NCI-H1092 (cell line): ENCODE data around the gene RGS6.

ENCODE experiments used
- DNase-seq: peaks from one replicate; lab custom pipeline; 2025; lab: John Stamatoyannopoulos, UW

The RGS6 gene

DNA sequence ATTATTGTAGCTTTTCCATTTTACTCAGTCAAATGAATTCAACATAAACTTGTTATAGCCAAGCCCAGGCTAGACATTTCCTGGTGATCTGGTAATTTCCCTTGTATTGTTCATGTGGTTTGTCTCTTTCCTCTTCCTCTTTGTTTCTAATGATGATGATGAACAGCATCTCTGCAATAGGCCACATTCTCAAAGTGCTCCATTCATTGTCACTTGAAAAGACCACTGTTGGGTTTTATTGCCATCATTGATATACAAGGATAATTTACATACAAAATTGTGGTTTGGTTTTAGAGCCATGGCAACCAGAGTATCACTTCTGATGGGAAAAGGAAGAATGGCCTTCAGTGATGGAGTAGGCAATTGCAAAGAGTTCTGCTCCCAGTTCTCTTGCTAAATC is 379.3 kb downstream of the RGS6 start:
- DNase-seq = no peak

DNA sequence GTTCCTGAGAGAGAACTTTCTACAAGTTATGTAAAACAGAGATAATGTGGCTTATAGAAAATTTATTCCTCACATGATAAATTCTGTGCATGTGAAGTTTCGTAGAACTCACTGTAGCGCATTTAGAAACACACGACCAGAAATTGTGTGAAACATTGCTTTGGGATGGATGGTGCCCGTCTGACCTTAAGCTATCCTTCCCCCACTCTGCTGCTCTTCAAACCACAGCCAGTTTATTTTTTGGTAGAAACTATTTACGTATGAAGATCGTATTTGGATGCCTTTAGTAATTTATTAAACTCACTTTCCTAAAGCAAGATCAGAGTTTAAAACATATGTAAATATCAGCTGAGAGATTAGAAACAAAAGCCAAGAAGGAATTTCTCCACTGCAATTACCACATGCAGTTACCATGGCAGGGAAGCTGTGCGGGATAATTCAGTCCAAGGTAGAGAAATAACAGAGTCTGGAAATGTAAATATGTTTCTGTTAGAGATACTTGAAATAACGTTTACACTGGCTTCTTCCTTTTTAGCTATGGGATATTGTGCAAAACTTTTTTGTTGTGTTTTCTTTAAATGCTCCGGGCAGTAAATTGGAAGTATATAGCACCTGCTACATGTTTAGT is 382.7 kb downstream of the RGS6 start:
- DNase-seq = no peak

DNA sequence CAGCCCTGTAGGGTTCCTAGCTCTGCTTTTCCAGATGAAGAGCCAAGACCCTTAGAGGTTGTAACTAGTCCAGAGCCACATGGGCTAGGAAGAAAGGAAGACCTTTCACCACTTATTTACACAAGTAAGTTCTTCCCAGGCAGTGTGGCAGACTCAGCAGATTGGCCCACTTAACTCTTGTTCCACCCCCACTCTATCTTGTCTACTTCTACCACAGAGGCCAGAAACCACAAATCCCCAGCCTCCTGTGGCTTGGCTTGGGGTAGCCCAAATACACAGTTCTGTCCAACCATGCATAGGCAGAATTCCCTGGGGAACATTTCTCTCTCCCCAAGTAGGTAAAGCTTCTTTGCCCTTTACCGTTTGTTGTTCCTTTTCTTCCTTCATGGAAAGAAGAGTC is 383.5 kb downstream of the RGS6 start:
- no peak for DNase-seq

DNA sequence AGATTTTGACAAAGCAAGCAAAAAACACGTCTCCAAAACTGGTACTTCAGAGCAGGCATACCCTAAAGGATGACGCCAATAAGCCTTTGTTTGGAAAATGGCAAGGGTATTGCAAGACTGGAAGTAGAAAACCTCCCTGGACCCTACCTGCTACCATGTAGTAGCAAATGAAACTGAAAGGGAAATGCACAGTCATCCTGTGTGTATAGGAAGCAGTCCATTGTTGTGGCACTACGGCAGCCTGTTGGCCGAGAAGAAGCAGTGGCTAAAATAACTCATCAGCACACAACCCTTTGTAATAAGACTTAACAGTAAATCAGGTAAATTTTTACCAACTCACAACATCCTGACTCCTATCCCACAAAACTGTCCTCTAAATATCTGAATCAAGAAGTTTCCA is 386.4 kb downstream of the RGS6 start:
- DNase-seq = no peak

DNA sequence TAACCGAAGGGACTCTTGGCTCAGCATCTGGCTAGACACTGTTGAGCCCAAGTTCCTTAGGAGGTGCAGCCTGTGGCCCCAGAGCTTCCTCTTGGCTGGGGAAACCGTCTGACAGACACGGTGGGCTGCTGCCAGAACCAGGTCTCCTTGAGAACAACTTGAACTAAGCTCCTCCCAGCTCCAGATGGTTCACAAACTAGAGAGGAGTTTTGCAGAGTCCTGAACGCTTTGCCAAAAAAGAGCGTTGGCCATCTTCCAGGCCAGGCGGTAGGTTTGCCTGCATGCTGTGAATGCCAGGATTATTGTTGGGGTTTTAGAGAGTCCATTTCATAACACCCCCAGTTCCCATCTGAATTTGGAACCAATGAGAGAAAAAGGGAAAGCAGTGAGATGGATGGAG is 399.8 kb downstream of the RGS6 start:
- DNase-seq = no peak

DNA sequence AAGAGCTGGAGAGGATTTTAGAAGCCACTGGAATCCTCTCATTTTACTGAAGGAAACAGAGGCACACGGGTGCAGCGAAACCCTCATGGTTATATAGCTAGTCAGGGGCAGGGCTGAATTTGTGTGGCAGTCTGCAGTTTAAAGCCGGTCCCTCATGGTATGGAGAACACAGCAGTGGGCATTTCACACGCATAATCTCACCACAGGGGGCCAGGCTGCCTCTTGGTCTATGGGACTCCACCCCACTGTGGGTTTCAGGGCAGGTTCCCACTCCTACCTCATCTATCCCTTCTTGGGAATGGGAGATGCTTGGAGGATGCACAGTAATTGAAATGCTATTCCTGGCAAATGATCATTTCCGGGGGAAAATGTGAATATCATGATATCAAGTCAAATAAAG is 400.6 kb downstream of the RGS6 start:
- no peak for DNase-seq

DNA sequence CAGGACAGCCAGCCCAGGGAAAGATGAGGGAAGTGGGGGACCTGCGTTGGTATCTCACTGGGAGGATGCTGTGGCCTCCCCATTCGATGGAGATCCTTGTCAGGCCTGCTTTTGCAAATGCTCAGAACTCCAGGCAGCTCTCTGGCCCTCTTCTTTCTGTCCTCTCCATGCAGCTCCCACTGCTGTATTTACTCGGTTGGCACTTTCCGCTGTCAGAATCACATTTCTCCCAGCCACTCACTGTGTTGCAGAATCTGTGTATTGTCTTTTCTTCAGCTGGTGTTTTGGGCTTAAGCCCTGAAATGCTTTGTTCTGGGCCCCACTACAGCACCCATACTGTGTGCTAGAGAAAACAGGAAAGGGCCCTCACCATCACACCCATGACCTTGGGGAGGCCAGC is 401.1 kb downstream of the RGS6 start:
- no peak for DNase-seq

DNA sequence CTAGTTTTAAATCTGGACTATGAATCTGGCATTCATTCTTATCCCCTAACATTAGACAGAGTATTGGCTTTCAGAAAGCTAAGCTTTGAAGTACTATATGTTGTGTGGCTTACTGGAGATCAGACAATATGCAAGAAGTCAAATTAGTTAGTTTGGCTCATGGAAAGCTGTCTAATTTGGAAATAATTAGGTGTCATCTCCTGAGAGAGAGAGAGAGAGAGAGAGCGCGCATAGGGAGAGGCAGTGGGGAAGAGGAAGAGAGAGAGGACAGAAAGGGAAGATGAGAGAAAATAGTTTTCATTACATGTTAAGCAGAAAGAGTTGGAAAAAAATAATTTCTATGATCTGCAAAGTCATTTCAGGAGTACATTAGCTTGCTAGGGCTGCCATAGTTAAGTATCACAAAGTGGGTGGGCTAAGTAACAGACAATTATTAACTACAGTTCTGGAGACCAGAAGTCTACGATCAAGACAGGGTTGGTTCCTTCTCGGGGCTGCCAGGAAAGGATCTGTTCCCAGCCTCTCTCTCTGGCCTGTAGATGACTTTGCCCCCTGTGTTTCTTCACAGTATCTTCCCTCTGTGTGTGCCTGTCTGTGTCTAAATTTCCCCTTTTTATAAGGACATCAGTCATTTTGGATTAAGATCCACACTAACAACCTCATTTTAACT is 404.2 kb downstream of the RGS6 start:
- no peak for DNase-seq

DNA sequence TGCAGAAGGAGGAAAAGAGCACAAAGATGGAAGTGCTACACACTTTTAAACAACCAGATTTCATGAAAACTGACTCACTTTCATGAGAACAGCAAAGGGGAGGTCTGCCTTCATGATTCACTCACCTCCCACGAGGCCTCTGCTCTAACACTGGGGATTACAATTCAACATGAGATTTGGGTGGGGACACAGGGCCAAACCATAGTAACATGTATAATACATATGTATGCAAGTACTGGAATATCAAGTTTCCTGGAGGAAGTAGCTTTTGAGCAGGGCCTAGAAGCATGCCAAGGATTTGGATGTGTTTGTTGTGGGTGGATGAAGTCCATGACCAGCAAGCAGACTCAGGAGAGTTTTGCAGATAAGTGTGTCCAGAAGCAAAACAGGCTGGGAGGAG is 409.0 kb downstream of the RGS6 start:
- no peak for DNase-seq

DNA sequence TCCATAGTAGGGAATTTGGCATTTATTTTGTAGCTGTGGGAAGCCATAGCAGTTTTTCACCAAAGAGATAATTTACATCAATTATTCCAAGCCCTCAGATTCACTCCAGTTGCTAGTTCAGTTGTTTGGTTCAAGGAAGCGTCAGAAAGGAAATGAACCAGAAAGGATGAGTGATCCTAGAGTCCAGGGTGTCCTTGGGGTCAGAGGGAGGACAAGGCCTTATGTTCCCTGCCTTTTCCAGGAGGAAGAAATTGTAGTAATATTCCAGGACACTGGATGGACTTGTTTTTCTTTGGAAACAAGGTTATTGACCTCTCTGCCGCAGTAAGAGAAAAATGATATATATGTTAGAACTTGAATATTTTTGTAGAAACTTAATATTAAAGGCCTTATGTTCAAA is 409.5 kb downstream of the RGS6 start:
- no peak for DNase-seq

DNA sequence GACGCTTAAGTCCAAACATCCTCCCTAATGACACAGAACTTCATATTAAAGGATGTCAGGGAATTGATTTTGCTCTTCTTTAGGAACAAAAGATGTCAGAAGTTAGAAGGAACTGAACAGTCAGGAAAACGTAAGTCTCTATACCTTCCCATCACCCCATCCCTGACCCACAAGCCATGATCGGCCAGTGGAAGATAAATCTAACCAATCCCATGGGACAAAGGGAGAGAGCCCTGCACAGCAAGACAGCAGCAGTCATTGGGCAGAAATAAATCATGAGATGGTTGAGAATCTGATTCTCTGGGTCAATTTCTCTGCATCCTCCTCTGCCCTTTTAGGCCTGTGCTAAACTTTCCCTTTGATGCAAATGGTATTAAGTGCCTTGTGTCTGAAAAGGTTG is 414.9 kb downstream of the RGS6 start:
- DNase-seq = no peak

DNA sequence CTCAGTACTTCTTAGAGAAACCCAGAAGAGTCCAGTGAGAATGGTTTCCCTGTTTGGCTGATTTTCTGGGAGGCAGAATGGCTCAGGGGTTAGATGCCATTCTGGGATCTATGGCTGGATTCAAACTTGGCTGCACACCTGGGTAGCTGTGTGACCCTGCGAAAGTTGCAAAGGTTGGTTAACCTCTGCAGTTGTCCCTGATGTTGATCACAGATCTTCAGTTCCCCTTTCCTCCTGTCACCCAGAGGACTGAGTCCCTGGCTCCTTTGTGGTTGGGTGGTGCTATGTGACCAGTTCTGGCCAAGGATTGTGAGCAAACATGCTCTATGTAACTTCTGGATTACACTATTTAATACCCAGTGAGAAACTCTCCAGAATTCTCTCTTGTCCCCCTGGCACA is 418.0 kb downstream of the RGS6 start:
- DNase-seq = no peak

DNA sequence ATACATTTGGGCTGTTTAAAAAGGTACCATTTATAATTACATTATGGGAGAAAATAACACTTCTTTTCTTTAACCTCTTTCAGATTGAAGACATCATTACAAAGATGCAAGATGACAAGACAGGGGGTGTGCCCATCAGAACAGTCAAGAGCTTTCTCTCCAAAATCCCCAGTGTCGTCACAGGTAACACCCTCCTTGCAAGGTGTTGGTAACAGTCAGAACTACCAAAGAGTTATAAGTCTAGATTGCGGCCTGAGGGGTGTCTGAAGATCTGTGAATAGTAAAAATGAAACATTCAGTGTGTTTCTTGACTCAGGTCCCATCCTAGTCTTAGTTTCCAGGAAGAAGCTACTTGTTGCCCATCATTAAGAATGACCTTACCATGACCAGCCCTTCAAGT is 419.8 kb downstream of the RGS6 start:
- no peak for DNase-seq

DNA sequence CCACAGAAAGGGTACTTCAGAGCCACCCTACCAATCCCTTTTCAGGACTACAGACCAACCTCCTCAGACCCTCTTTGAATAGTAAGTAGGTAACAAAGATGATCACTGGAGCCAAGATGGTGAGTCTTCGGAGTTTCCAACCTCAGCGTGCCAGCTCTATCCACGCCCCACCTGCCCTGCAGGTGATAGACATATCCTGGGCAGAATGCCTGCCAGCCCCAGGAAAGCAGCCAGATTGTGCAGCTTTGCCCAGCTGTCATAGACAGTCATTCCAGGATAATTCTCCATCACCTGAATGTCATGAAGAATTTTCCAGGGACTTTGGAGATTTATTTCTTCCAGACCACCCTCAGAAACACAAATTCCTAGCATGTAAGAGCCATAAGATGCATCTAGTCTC is 434.4 kb downstream of the RGS6 start:
- no peak for DNase-seq

DNA sequence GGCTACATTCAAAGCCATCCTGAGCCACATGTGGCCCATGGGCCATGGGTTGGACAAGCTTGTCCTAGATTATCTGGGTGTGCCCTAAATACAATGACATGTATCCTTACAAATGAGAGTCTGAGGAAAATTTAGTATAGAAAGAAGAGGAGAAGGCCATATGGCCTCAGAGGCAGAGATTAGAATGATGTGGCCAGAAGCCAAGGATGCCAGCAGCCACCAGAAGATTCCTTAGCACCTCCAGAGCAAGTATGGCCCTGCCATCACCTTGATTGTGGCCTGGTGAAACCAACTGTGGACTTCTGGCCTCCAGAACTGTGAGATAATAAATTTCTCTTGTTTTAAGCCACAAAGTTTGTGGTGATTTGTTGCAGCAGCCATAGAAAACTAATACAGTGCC is 436.9 kb downstream of the RGS6 start:
- DNase-seq = no peak

DNA sequence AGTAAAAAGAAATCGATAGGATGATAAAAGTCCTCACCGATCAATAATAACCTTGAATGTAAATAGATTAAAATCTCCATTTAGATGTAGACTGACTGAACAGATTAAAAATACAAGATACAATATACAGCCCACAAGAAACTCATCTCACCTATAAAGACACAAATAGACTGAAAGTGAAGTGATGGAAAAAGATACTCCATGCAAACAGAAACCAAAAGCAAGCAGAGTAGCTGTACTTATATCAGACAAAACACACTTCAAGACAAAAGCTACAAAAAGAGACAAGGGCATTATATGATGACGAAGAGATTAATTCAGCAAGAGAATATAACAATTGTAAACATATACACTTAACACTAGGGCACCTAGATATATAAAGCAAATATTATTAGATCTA is 444.8 kb downstream of the RGS6 start:
- no peak for DNase-seq

DNA sequence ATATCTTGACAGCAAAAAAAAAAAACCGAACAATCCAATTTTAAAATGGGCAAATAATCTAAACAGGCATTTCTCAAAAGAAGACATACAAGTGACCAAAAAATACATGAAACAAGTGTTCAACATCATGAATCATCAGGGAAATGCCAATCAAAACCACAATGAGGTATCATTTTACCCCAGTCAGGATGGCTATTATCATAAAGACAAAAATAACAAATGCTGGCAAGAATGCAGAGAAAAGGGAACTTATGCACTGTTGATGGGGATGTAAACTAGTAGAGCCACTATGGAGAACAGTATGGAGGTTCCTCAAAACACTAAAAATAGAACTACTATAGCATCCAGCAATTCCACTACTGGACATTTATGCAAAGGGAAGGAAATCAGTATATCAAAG is 448.2 kb downstream of the RGS6 start:
- no peak for DNase-seq

DNA sequence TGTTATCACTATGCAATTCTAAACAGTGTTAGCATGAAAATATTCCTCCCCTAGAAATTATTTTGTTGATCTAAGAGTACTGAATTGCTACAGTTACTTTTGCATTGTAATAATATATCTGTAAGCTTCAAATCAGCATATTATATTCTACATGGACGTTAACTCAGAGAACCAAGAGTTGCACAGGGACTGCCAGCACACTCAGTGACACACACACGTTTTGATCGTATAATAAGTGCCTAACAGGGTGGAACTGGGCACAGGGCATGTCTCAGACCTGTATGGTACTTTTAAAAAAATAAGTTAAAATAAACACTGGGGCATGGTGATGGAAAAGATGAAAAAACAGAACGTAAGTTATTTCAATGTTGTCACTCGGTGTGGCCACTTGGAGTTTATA is 451.6 kb downstream of the RGS6 start:
- no peak for DNase-seq

DNA sequence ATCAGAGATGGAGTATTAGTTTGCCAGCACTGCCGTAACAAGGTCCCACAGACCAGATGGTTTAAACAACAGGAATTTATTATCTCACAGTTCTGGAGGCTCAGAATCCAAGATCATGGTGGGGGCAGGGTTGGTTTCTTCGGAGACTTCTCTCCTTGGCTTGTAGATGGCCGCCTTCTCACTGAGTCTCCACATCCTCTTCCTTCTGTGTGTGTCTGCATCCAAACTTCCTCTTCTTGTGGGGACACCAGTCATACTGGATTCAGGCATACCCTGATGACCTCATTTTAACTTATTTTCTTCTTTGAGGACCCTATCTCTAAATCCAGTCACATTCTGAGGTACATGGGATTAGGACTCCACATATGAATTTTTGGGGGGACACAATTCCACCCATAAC is 455.5 kb downstream of the RGS6 start:
- no peak for DNase-seq

DNA sequence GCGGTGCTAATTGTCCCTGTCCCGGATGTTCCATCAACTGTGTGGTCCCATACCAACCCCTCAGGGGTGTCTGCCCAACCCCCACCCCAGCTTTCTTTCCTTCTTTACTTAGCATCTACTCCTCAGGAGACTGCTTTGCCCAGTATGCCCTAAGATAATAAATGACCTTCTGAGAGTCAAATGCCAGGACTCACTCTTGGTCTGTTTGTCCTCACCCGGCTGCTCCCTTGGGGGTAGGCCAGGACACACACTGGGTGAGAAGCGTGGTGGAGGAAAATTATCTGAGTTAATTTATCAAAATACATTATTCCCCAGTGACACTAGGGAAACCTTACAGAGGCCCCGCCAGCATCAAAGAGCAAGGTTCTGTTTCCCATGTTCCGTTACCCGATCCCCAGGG is 457.0 kb downstream of the RGS6 start:
- no peak for DNase-seq

DNA sequence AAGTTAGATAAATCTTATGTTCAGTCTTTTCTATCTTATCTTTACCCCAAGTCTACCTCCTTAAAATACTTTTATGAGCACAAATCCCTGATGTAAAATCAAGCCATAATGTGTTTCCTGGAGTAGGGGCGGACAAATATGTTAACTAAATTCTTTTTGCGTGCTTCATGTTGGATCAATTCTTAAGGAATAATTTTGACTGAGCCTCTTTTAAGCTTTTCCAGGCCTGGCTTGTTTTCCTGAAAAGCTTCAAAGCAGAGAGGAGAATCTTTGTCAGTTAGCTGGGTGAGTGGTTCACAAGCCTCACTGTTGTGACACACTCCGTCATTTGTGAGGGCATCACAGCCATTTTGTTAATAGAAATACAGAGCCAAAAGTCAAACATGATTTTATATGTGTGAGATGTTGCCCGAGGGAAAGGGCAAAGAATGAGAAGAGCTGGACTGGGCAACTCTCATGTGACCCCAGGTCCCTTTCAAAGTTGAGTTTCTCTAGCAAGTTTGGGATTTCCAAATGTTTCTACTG is 468.9 kb downstream of the RGS6 start:
- no peak for DNase-seq

DNA sequence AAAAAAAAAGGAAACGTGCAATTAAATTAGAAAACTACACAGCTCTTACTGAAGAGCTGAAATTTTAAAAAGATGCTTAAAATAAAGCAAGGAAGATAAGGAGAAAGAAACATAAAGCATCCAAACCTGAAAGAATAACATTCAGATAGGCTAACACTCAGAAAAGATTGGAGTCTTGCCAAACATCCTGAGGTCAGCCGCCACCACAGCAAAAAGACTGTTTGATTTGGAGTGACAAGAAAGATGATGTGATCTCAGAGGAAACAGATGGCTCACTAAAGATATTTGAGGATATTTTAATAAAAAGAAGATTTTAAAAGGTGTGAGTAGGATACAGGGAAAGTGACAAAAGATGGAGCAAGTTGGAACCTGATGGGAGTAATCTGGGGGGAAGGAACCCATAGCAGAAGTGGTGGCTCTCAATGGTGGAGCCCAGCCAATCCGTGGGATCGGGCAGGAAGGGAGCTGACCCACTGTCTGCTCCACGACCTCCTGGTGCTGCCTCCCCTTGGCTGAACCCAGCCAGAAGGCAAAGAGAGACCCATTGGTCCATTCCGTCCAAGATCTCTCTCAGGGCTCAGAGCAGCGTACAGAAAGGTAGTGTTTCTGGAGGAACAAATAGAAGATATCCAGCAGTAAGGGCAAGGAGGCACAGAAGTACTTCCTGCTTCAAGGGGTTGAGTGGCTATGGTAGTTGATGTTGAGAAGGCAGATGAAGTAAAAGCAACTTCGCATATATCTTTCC is 469.6 kb downstream of the RGS6 start:
- DNase-seq = no peak

DNA sequence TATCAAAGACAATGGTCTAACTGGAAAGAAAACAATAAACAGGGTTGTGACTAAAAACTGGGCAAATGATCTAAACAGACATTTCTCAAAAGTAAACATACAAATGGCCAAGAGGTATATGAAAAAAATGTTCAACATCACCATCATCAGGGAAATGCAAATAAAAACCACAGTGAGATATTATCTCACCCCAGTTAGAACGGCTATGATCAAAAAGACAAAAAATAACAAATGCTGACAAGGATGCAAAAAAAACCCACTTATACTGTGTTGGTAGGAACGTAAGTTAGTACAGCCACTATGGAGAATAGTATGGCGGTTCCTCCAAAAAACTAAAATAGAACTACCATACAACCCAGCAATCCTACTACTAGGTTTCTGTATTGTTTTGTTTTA is 470.1 kb downstream of the RGS6 start:
- no peak for DNase-seq
